WTC11 (cell line): ENCODE measurements around the gene TRIM47.

Experiments used
- CTCF ChIP-seq: fragments of 200-600 bp; IDR thresholded peaks from 2 replicates; pipeline ENCODE4 v1.8.0; 2022; ENCODE audit warnings: antibody characterized with exemption
- GRHL2 ChIP-seq: fragments of 250-450 bp; sonication (Bioruptor Pico); IDR thresholded peaks from 2 replicates; pipeline ENCODE4 v1.8.0; 2022; ENCODE audit warnings: mild to moderate bottlenecking, moderate library complexity; ENCODE audit not compliant: insufficient replicate concordance, severe bottlenecking
- HMGXB4 ChIP-seq: sonication (generic); formaldehyde crosslinking; IDR thresholded peaks from 2 replicates; pipeline ENCODE4 v1.8.1; 2023; ENCODE audit warnings: mild to moderate bottlenecking, moderate library complexity, missing genetic modification reagents
- MLX ChIP-seq: sonication (generic); formaldehyde crosslinking; IDR thresholded peaks from 2 replicates; pipeline ENCODE4 v1.8.1; 2023; ENCODE audit warnings: mild to moderate bottlenecking, missing genetic modification reagents, moderate library complexity
- NFYB ChIP-seq: sonication (generic); formaldehyde crosslinking; conservative IDR thresholded peaks from 2 replicates; pipeline ENCODE4 v1.8.0; 2022; ENCODE audit warnings: low read depth, missing genetic modification reagents
- NR3C1 ChIP-seq: sonication (generic); formaldehyde crosslinking; conservative IDR thresholded peaks from 2 replicates; pipeline ENCODE4 v1.8.1; 2023; ENCODE audit warnings: low read depth, mild to moderate bottlenecking, missing genetic modification reagents
- PRRX2 ChIP-seq: fragments of 250-450 bp; sonication (Bioruptor Pico); IDR thresholded peaks from 2 replicates; pipeline ENCODE4 v1.8.0; 2021; ENCODE audit warnings: mild to moderate bottlenecking
- TCF7 ChIP-seq: sonication (generic); formaldehyde crosslinking; IDR thresholded peaks from 2 replicates; pipeline ENCODE4 v1.8.0; 2022; ENCODE audit warnings: mild to moderate bottlenecking, low read depth, missing genetic modification reagents, moderate library complexity
- ZNF138 ChIP-seq: sonication (generic); formaldehyde crosslinking; conservative IDR thresholded peaks from 2 replicates; pipeline ENCODE4 v1.8.1; 2022; ENCODE audit warnings: mild to moderate bottlenecking, moderate library complexity, missing genetic modification reagents
- ZNF232 ChIP-seq: sonication (generic); formaldehyde crosslinking; IDR thresholded peaks from 2 replicates; pipeline ENCODE4 v1.8.0; 2022; ENCODE audit warnings: mild to moderate bottlenecking, missing genetic modification reagents
- TF ChIP-seq, protein P1 (sequence below): sonication (generic); formaldehyde crosslinking; IDR thresholded peaks from 2 replicates; pipeline ENCODE4 v1.8.0; 2022; ENCODE audit warnings: mild to moderate bottlenecking, missing genetic modification reagents

DNA sequence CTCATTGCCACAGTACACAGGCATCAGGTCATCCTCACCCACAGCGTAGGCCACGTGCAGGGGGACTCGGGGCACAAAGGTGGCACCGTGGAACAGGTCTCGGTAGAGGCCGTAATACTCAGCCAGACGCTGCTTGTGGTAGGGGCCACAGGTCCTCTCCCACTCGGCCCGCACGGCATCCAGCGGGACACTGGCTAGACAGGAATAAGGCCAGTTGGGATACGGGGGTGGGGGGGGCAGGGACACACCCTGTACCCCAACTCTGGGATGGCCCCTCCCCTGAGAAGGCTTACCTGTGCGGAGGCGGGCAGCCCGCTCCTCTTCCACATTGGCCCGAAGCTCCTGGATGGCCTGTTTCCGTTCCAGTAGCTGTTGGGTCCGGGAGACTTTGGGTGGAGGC lies 23.3 kb upstream of the TRIM47 start:
- TF ChIP-seq NFYB (CRISPR knock-in tag) = no peak
- TF ChIP-seq HMGXB4 (CRISPR knock-in tag) = no peak
- no peak for TF ChIP-seq ZNF232 (CRISPR knock-in tag)
- no peak for TF ChIP-seq CTCF
- no peak for TF ChIP-seq NR3C1 (CRISPR knock-in tag)
- no peak for TF ChIP-seq TCF7
- no peak for TF ChIP-seq ZNF138
- TF ChIP-seq, protein P1, sequence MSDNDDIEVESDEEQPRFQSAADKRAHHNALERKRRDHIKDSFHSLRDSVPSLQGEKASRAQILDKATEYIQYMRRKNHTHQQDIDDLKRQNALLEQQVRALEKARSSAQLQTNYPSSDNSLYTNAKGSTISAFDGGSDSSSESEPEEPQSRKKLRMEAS (CRISPR knock-in tag) = no peak
- TF ChIP-seq MLX (CRISPR knock-in tag) = no peak
- TF ChIP-seq PRRX2 (CRISPR knock-in tag) = no peak
- TF ChIP-seq GRHL2 (CRISPR knock-in tag) = no peak
